NB4 (cell line): ENCODE results near the gene SH3BP4.

Experiments used
- MYC ChIP-seq: IDR thresholded peaks from 2 replicates; pipeline ENCODE4 v1.6.1; 2011; ENCODE audit warnings: low read depth, low read length
- POLR2A ChIP-seq: IDR thresholded peaks from 2 replicates; pipeline ENCODE4 v1.6.1; 2011; ENCODE audit warnings: mild to moderate bottlenecking; ENCODE audit not compliant: insufficient read length; ENCODE audit errors: extremely low read depth
- TF ChIP-seq, protein P1 (sequence below): IDR thresholded peaks from one replicate; pipeline ENCODE4 v1.5.1; 2012; ENCODE audit warnings: low read depth, low read length

DNA sequence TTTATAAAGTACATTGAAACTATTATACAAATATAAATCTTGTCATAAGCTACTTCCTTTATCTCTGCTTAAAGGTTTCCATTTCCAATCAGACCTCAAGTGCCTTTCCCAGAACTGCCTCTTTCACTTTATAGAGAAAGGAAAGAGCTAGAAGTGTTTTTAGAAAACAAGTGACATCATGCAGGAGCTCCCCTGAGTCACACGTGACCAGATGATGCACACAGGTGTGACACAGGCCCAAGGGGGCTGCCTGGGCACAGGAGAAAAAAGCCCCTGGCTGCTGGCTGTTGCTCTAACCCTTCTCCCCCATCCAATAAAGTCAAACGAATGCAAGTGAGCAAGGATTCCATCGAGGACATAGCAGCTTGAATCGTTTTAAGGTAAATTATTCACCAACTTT, 21.4 kb upstream of the SH3BP4 start:
- TF ChIP-seq POLR2A = no peak
- TF ChIP-seq, protein P1, sequence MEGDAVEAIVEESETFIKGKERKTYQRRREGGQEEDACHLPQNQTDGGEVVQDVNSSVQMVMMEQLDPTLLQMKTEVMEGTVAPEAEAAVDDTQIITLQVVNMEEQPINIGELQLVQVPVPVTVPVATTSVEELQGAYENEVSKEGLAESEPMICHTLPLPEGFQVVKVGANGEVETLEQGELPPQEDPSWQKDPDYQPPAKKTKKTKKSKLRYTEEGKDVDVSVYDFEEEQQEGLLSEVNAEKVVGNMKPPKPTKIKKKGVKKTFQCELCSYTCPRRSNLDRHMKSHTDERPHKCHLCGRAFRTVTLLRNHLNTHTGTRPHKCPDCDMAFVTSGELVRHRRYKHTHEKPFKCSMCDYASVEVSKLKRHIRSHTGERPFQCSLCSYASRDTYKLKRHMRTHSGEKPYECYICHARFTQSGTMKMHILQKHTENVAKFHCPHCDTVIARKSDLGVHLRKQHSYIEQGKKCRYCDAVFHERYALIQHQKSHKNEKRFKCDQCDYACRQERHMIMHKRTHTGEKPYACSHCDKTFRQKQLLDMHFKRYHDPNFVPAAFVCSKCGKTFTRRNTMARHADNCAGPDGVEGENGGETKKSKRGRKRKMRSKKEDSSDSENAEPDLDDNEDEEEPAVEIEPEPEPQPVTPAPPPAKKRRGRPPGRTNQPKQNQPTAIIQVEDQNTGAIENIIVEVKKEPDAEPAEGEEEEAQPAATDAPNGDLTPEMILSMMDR = no peak
- TF ChIP-seq MYC = no peak
